HUES6 (cell line): Measurements from ENCODE around the gene GNS.
A peak's percentile ranks its signal among the peaks of the same experiment; 100 is the strongest.

Source experiments
- H3K27ac ChIP-seq: 2 replicates; pipeline ENCODE4 v1.7.0; 2013; ENCODE audit warnings: low read depth, mild to moderate bottlenecking, low read length, inconsistent platforms
- H3K27me3 ChIP-seq: 2 replicates; pipeline ENCODE4 v1.6.1; 2013; ENCODE audit warnings: low read length; ENCODE audit not compliant: control insufficient read depth, insufficient read depth
- H3K36me3 ChIP-seq: 2 replicates; pipeline ENCODE4 v1.6.1; 2013; ENCODE audit warnings: low read length; ENCODE audit not compliant: control insufficient read depth, insufficient read depth
- H3K4me1 ChIP-seq: 2 replicates; pipeline ENCODE4 v1.6.1; 2013; ENCODE audit warnings: low read length; ENCODE audit not compliant: control insufficient read depth, insufficient read depth
- H3K4me3 ChIP-seq: 2 replicates; pipeline ENCODE4 v1.5.1; 2013; ENCODE audit warnings: low read depth, low read length
- H3K9ac ChIP-seq: one replicate; pipeline ENCODE4 v1.6.1; 2013; ENCODE audit warnings: mild to moderate bottlenecking, low read length
- H3K9me3 ChIP-seq: 2 replicates; pipeline ENCODE4 v1.6.1; 2013; ENCODE audit warnings: low read depth, low read length; ENCODE audit not compliant: control insufficient read depth, insufficient read depth

Gene GNS

GRCh38 chr12:64674367-64674922 lies 84.8 kb downstream of the GNS start:
- Histone ChIP-seq H3K9ac (peak overlapping the region; percentile 21), H3K36me3 (no peaks in the 10 kb centered on the region), H3K27me3 (no peaks in the 10 kb centered on the region), H3K4me1 (peaks cover 58% of the 10 kb centered on the region), H3K9me3 (no peaks in the 10 kb centered on the region), H3K27ac (no peak overlapping the region), H3K4me3 (no peak overlapping the region)

- H3K27ac ChIP-seq: peak overlapping the region; percentile 7; the same call in 1 of the 2 replicates
- no peaks in the 10 kb centered on the region for H3K27me3 ChIP-seq
- H3K4me1 ChIP-seq: peaks cover 65% of the 10 kb centered on the region
- H3K9me3 ChIP-seq: no peaks in the 10 kb centered on the region
- H3K9ac ChIP-seq: peak overlapping the region; percentile 17
- no peaks in the 10 kb centered on the region for H3K36me3 ChIP-seq
- no peak overlapping the region for H3K4me3 ChIP-seq
These were observed 85.6 kb downstream of the GNS start for GRCh38 chr12:64673490-64674169.

DNA sequence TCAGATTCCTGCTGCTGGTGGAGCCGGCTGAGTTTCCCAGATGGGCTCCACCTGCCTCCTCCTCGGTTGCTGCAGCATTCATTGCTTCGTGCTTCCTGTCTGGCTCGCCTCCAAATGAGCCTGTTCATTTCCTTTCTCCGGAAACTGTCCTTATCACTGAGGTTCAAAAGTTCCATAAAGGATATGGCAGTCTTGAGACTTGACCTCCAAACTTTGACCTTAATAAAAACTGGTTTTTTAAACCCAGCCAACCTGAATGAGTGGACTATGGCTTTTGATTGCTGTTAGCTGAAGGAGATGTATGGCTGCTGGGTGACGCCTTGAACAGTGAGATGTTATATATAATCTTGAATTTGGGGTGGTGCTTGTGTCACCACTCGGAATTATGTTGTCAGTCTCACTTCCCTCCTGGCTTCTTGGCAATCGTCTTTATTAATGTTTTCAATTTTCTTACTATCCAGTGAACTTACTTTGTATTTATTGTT lies 86.2 kb downstream of the GNS start:
- Histone ChIP-seq H3K27ac (peak overlapping the region; percentile 7; the same call in 1 of the 2 replicates), H3K9me3 (no peaks in the 10 kb centered on the region), H3K4me1 (peaks cover 68% of the 10 kb centered on the region), H3K36me3 (no peaks in the 10 kb centered on the region), H3K4me3 (no peak overlapping the region), H3K27me3 (no peaks in the 10 kb centered on the region), H3K9ac (no peak overlapping the region)

GRCh38 chr12:64671681-64672080 lies 87.5 kb downstream of the GNS start:
- Histone ChIP-seq H3K27ac (no peak overlapping the region), H3K4me1 (peaks cover 79% of the 10 kb centered on the region), H3K4me3 (no peak overlapping the region), H3K9ac (no peak overlapping the region), H3K36me3 (no peaks in the 10 kb centered on the region), H3K27me3 (no peaks in the 10 kb centered on the region), H3K9me3 (no peaks in the 10 kb centered on the region)

DNA sequence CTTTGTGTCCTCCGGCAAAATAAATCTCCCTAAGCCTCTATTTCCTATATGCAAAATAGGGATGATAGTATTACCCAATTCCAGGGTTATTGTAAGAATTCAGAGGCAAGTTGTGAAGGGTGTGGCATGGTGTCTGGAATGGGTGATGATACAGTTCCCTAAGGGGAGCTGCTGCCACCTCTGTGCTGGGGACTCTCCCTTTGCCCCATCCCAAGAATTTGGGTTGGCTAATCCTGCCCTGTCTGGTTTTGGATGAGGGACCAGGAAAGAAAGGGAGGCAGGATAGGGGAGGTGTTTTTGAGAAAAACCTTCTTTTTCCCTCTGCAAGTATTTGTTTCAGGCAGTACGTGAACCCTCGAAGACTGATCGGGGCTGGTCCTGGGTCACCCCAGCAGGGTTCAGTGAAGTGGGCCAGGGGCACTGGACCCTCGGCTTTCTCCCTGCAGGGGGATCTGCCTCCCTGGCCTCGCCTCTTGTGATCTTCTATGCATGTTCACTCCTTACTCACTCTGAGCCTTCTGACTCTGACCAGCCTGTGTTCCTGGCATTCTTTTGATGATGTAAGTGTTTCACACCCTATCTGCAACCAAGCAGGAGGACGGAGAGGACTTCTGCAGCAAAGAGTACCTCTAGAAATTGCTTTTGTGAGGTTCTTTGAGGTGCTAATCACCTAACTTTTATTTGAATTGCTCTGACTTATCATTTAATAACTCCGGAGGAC lies 88.1 kb downstream of the GNS start:
- H3K27me3 ChIP-seq: no peaks in the 10 kb centered on the region
- H3K9ac ChIP-seq: peak overlapping the region; percentile 0
- H3K9me3 ChIP-seq: no peaks in the 10 kb centered on the region
- H3K27ac ChIP-seq: no peak overlapping the region
- no peaks in the 10 kb centered on the region for H3K36me3 ChIP-seq
- no peak overlapping the region for H3K4me3 ChIP-seq
- H3K4me1 ChIP-seq: peaks cover 85% of the 10 kb centered on the region

- no peak overlapping the region for H3K4me3 ChIP-seq
These were observed 89.2 kb downstream of the GNS start for GRCh38 chr12:64670019-64670418.

DNA sequence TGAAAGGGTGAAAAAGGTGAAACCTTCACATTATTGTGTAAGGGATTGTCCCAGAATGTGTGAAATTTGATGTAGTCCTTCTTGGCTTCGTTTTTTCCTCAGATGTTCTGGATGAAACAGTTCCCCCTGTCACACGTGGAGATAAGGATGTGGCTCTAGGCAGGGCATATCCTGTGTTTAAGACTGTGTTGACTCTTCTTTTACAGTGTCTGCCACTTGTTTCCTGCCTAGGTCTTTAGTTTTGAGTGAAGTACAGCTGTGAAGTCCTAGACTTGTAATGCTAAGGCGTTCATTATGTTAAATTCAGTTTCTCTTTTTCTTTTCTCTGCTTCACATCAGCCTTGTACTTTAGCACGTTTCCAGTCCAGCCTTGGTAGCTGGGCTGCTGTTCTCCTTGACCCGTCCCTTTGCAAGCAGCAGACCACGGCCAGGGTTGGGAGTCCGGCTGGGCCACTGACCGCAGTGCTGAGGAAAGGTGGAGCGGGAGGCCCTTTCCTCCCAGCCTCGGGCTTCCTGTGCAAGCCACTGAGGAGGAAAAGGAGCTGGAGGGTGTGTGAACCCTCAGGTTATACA lies 89.8 kb downstream of the GNS start:
- peak overlapping the region; percentile 8; the same call in 1 of the 2 replicates for H3K27ac ChIP-seq
- H3K4me1 ChIP-seq: peaks cover 86% of the 10 kb centered on the region
- 0 out of 2 replicates have a peak overlapping the region, but pooled peaks have one; percentile 4 for H3K4me3 ChIP-seq
- no peak overlapping the region for H3K9ac ChIP-seq
- no peaks in the 10 kb centered on the region for H3K36me3 ChIP-seq
- H3K9me3 ChIP-seq: no peaks in the 10 kb centered on the region
- H3K27me3 ChIP-seq: no peaks in the 10 kb centered on the region

More at GRCh38 chr12:64670019-64670418, 89.2 kb downstream of the GNS start:
- Histone ChIP-seq H3K9me3 (no peaks in the 10 kb centered on the region), H3K27ac (no peak overlapping the region), H3K27me3 (no peaks in the 10 kb centered on the region), H3K9ac (no peak overlapping the region), H3K36me3 (no peaks in the 10 kb centered on the region), H3K4me1 (peaks cover 88% of the 10 kb centered on the region)

GRCh38 chr12:64667793-64668192 lies 91.4 kb downstream of the GNS start:
- no peak overlapping the region for H3K9ac ChIP-seq
- no peak overlapping the region for H3K27ac ChIP-seq
- no peaks in the 10 kb centered on the region for H3K9me3 ChIP-seq
- no peaks in the 10 kb centered on the region for H3K36me3 ChIP-seq
- H3K4me1 ChIP-seq: peaks cover 74% of the 10 kb centered on the region
- no peaks in the 10 kb centered on the region for H3K27me3 ChIP-seq
- no peak overlapping the region for H3K4me3 ChIP-seq

DNA sequence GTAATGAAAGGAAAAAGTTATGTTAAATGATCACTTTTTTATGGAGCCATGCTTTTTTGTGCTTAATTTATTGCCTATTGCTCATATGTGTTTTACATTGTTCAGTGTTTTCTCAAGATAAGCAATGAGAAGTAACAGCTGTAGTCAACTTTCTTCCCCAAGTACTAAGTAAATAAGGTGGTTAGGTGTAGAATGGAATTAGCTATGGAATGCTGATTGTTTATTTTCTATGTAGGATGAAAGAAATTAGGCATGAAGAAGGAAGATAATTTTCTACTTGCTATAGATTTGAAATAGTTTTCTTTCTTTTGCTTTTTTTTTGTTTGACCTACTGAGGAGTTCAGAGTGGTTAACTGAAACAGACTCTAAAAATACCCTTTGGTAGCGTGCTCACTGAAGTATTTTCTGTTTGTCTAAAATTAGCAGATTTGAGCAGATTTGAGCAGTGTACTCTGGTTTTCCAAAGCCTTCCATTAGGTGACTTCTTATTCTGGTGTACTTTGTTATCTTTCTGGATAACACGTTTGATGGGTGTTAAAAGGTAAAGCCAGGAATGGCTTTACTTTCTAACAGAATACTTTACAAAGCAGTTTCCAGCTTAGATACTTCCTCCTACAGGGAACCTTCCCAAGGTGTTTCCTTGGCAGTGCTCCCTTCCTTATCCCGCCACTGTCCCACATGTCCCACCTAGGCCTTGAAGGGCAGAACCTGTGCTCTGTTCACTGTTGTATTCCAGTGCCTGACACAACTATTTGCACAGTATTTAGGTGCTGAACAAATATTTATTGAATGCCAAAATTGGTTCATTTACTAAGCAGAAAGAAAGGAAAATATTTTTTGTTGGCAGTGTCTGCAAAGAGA lies 92.9 kb downstream of the GNS start:
- no peak overlapping the region for H3K9ac ChIP-seq
- no peaks in the 10 kb centered on the region for H3K36me3 ChIP-seq
- H3K9me3 ChIP-seq: no peaks in the 10 kb centered on the region
- H3K27me3 ChIP-seq: no peaks in the 10 kb centered on the region
- no peak overlapping the region for H3K27ac ChIP-seq
- H3K4me1 ChIP-seq: peaks cover 64% of the 10 kb centered on the region
- H3K4me3 ChIP-seq: no peak overlapping the region

GRCh38 chr12:64665514-64665913 lies 93.7 kb downstream of the GNS start:
- Histone ChIP-seq H3K9ac (no peak overlapping the region), H3K36me3 (no peaks in the 10 kb centered on the region), H3K4me3 (no peak overlapping the region), H3K4me1 (peaks cover 56% of the 10 kb centered on the region), H3K27me3 (no peaks in the 10 kb centered on the region), H3K27ac (no peak overlapping the region), H3K9me3 (no peaks in the 10 kb centered on the region)
